Measurements from ENCODE around the gene RNF8. TPM values are rescaled to one million over a fixed set of nuclear protein-coding genes. Genes with fewer than 3 reads are reported as not detected.

Gene RNF8
- total and polyA plus RNA-seq, 2 of the 4 experiments (the other 2 are of a cell fraction): 16.5 to 17.9 TPM

GRCh38 chr6:37432916-37433656 lies 79.3 kb downstream of the RNF8 start, which contains the start of gene CMTR1 (continued):
- TF ChIP-seq MAFK (IDR thresholded peaks at IDR 0.05; ENCODE audit: low read depth, low read length): no peak
- no peak for TF ChIP-seq CEBPB (IDR thresholded peaks at IDR 0.05; ENCODE audit: low read depth, low read length)

- peak overlapping the region; percentile 24 for H3K4ac ChIP-seq (ENCODE audit: low read depth, low read length)
- peak overlapping the region; percentile 61 for H2AK9ac ChIP-seq (replicated peaks; ENCODE audit: low read depth, low read length, poor library complexity)
- peaks cover 11% of the 10 kb centered on the region for H3K36me3 ChIP-seq (ENCODE audit: control insufficient read depth, insufficient read depth, low read length)
- peaks cover 2% of the 10 kb centered on the region; the same call in 1 of the 2 replicates for H3K4me1 ChIP-seq (ENCODE audit: control insufficient read depth, insufficient read depth, low read length)
- H2BK20ac ChIP-seq (ENCODE audit: low read depth, low read length): no peak overlapping the region
- H3K27ac ChIP-seq (ENCODE audit: insufficient read depth, low read length): peak overlapping the region; percentile 51
- peak overlapping the region; percentile 20 for H3K56ac ChIP-seq (ENCODE audit: extremely low read depth, insufficient read depth, low read length)
- 7% methylated on average over 6 of the region's 13 CpGs; no CpG with 5 or more reads in 1 of the 2 experiments for WGBS, 2 experiments (ENCODE audit: extremely low coverage in 2 of 2, insufficient read length in 1 of 2)
- in situ Hi-C loops (cut with MboI; ENCODE audit: low sequenced_read_pairs): no loop called here
- H2AK5ac ChIP-seq (ENCODE audit: low read depth, low read length): peak overlapping the region; percentile 18; the same call in 1 of the 2 replicates
- DNase-seq: peak; percentile 12
- no peak overlapping the region for H3K18ac ChIP-seq (ENCODE audit: low read depth, low read length)
- peak overlapping the region; percentile 81 for H3K9ac ChIP-seq (ENCODE audit: low read depth, low read length)
- peak overlapping the region; percentile 6; the same call in 1 of the 2 replicates for H4K91ac ChIP-seq (ENCODE audit: insufficient read depth, low read depth, low read length)
- ATAC-seq (ENCODE audit: low read depth): peak; percentile 8; the same call in 1 of the 2 replicates
- CTCF ChIA-PET: no interaction called here
- no peak for TF ChIP-seq NFE2L2 (IDR thresholded peaks at IDR 0.05; ENCODE audit: low read depth, low read length)
- TF ChIP-seq CHD1 (IDR thresholded peaks at IDR 0.05; ENCODE audit: low read depth, low read length): no peak
- no peak for TF ChIP-seq MXI1 (IDR thresholded peaks at IDR 0.05; ENCODE audit: borderline replicate concordance, low read depth, low read length)
- no peak for TF ChIP-seq POLR2A (IDR thresholded peaks at IDR 0.05; ENCODE audit: low read depth, low read length)
- no peak for TF ChIP-seq MAZ (IDR thresholded peaks at IDR 0.05; ENCODE audit: borderline replicate concordance, low read depth, low read length)
- TF ChIP-seq MAFK (IDR thresholded peaks at IDR 0.05; ENCODE audit: low read depth, low read length): no peak
- TF ChIP-seq BHLHE40 (IDR thresholded peaks at IDR 0.05; ENCODE audit: low read depth, low read length): no peak
- TF ChIP-seq USF2 (IDR thresholded peaks at IDR 0.05; ENCODE audit: low read depth, low read length): no peak
- no peak for TF ChIP-seq RFX5 (IDR thresholded peaks at IDR 0.05; ENCODE audit: low read depth, low read length)
- TF ChIP-seq SMC3 (IDR thresholded peaks at IDR 0.05; ENCODE audit: low read depth, low read length): no peak
- H3K4me3 ChIP-seq (ENCODE audit: insufficient read depth, low read depth, low read length): peak overlapping the region; percentile 70
- no TSS peak for BruUV-seq (replicated peaks)
- peaks cover 3% of the 10 kb centered on the region for H3K9me1 ChIP-seq (ENCODE audit: insufficient read depth, low read length)
- H3K4me2 ChIP-seq (ENCODE audit: low read depth, low read length): peak overlapping the region; percentile 99
- no peak overlapping the region for H2BK5ac ChIP-seq (ENCODE audit: low read depth, low read length, poor library complexity, severe bottlenecking)
- H2AFZ ChIP-seq (replicated peaks; ENCODE audit: low read length, poor library complexity): peak overlapping the region; percentile 94
- no peak overlapping the region for H2BK120ac ChIP-seq (ENCODE audit: low read depth, low read length)
- peak overlapping the region; percentile 48 for H3K23ac ChIP-seq (ENCODE audit: low read depth, low read length)
- H3K9me3 ChIP-seq (ENCODE audit: control insufficient read depth, insufficient read depth, low read length): no peaks in the 10 kb centered on the region
- POLR2A ChIA-PET (ENCODE audit: unreplicated experiment): no interaction called here
- H4K20me1 ChIP-seq (ENCODE audit: insufficient read depth, low read length): no peaks in the 10 kb centered on the region
- dilution Hi-C loops (cut with HindIII; ENCODE audit: low sequenced_read_pairs, unreplicated experiment): no loop called here
- peak overlapping the region; percentile 69 to 98 for H4K8ac ChIP-seq (ENCODE audit: low read depth in 2 of 2, low read length in 2 of 2)
- H4K5ac ChIP-seq (ENCODE audit: low read depth, low read length): peak overlapping the region; percentile 41
- peaks cover 37 to 42% of the 10 kb centered on the region in 2 experiments for H3K79me1 ChIP-seq (ENCODE audit: low read depth in 1 of 2, low read length in 2 of 2)
- intact Hi-C loops (cut with micrococcal nuclease): no loop called here
- H3K14ac ChIP-seq (replicated peaks; ENCODE audit: low read depth, low read length): peak overlapping the region; percentile 17; the same call in 1 of the 2 replicates
- H2BK15ac ChIP-seq (ENCODE audit: low read depth, low read length): no peak overlapping the region
- H3K27me3 ChIP-seq (ENCODE audit: control insufficient read depth, insufficient read depth, low read length): no peaks in the 10 kb centered on the region
These were observed 80.0 kb downstream of the RNF8 start for GRCh38 chr6:37433657-37434271.

Data from IMR-90 (cell line).